Lower leg skin (tissue), 4 donors: ENCODE results near the gene UBXN10. TPM values are rescaled to one million over a fixed set of nuclear protein-coding genes. Genes with fewer than 3 reads are reported as not detected.

Source experiments
- DNase-seq, 2 donors: peaks; one replicate each; pipeline ENCODE4 v3.0.0-alpha.2; 2019; ENCODE audit warnings: low spot score in 2 of 2
- H3K4me3 ChIP-seq: fragments of 200-600 bp; sonication (generic); 2 replicates; pipeline ENCODE4 v1.5.1; 2017; ENCODE audit warnings: mild to moderate bottlenecking, low read depth; ENCODE audit not compliant: poor library complexity, severe bottlenecking
- POLR2A ChIP-seq, 2 donors: fragments of 450-650 bp; IDR thresholded peaks; one replicate each; pipeline ENCODE4 v1.6.1; 2016 to 2017; ENCODE audit warnings: antibody characterized with exemption in 2 of 2, mild to moderate bottlenecking in 1 of 2, moderate library complexity in 1 of 2
- WGBS, 2 donors: methylation state at CpG; one replicate each; pipeline ENCODE4 v1.1.5; 2018; 5-methylcytosine and 5-hydroxymethylcytosine counted together
- intact Hi-C: fragments of 100-400 bp; cut with DNase I; formaldehyde crosslinking; loops from one replicate; pipeline ENCODE4 v1.15.0; 2023; ENCODE audit warnings: low total_unique reads
- total RNA-seq, 4 donors: library from RNA; depleted of rRNA; stranded (reverse); fragments of >200 nt; gene quantifications; one replicate each; pipeline ENCODE4 v1.1.0, GENCODE V29; 2016
- TF ChIP-seq, protein P1 (sequence below), 3 donors: fragments of 450-650 bp; IDR thresholded peaks; one replicate each; pipeline ENCODE4 v1.5.1; 2016; ENCODE audit warnings: antibody characterized with exemption in 3 of 3, mild to moderate bottlenecking in 3 of 3, moderate library complexity in 2 of 3

The UBXN10 gene
- total RNA-seq, 4 donors from 2014 or later, result 0.12 to 0.91 (median 0.81) TPM; not detected in 1

DNA sequence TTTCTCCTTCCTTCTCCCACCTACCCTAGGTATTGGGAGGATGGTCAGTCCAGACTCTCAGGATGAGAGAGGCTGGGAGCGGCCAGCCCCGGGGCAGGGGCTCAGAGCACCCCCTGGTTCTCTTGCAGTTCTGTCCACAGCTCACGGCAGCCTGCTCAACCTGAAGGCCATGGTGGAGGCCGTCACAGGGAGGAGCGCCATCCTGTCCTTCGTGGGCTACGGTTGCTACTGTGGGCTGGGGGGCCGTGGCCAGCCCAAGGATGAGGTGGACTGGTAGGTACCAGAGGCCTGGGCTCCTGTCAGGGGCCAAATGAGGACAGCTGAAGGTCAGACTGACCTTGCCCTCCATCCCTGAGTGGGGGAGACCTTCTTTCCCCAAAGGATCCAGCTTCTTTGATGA, 42.6 kb upstream of the UBXN10 start:
- no peak overlapping the region for H3K4me3 ChIP-seq
- intact Hi-C loops, result no loop called here
- WGBS, 2 donors, result 95 to 97% methylated on average over 4 to 8 of the region's 8 CpGs
- TF ChIP-seq, protein P1, sequence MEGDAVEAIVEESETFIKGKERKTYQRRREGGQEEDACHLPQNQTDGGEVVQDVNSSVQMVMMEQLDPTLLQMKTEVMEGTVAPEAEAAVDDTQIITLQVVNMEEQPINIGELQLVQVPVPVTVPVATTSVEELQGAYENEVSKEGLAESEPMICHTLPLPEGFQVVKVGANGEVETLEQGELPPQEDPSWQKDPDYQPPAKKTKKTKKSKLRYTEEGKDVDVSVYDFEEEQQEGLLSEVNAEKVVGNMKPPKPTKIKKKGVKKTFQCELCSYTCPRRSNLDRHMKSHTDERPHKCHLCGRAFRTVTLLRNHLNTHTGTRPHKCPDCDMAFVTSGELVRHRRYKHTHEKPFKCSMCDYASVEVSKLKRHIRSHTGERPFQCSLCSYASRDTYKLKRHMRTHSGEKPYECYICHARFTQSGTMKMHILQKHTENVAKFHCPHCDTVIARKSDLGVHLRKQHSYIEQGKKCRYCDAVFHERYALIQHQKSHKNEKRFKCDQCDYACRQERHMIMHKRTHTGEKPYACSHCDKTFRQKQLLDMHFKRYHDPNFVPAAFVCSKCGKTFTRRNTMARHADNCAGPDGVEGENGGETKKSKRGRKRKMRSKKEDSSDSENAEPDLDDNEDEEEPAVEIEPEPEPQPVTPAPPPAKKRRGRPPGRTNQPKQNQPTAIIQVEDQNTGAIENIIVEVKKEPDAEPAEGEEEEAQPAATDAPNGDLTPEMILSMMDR (IDR thresholded peaks at IDR 0.05), result no peak
- TF ChIP-seq POLR2A (IDR thresholded peaks at IDR 0.05), result no peak
- no peak for DNase-seq

DNA sequence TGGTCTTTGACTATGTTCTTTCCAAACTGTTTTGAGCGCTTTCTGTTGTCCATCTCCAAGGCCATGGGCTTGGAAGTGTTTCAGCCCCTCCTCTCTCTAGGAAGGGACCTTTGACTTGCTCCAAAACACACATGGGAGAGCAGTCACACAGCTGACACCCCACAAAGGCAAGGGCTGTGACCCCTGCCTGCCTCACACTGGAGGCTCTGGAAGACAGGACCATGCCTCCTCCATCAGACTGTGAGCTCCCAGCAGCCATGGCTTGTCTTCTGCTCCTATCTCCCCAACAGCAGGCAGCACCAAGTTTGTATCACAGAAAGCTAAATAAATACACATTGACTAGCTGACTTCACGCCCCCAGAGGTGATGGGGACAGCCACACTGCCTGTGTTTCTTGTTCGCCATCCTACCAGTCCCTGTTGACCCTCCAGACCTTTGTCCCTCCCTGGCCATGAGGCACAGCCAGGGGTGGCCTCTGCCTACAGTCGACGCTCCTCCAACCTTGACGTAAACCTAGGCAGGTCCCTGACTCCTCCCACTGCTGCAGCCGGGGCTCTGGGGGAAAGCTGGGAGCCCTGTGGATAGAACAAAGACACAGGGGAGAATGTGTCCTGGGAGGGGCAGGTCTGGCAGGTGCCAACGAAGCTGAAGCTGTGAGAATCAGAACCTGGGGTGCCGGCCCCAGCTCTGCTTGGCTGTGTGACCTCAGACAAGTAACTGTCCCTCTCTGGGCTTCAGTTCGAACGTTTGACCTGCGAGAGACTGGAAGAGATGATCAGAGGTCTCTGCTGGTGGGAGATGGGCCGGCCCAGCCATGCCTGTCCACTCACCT, 41.9 kb upstream of the UBXN10 start:
- intact Hi-C loops, result no loop called here
- 68 to 75% methylated on average over 13 of the region's 13 CpGs for WGBS, 2 donors
- TF ChIP-seq, protein P1 (IDR thresholded peaks at IDR 0.05), result no peak
- TF ChIP-seq POLR2A (IDR thresholded peaks at IDR 0.05), result no peak
- DNase-seq, result no peak
- no peak overlapping the region for H3K4me3 ChIP-seq

DNA sequence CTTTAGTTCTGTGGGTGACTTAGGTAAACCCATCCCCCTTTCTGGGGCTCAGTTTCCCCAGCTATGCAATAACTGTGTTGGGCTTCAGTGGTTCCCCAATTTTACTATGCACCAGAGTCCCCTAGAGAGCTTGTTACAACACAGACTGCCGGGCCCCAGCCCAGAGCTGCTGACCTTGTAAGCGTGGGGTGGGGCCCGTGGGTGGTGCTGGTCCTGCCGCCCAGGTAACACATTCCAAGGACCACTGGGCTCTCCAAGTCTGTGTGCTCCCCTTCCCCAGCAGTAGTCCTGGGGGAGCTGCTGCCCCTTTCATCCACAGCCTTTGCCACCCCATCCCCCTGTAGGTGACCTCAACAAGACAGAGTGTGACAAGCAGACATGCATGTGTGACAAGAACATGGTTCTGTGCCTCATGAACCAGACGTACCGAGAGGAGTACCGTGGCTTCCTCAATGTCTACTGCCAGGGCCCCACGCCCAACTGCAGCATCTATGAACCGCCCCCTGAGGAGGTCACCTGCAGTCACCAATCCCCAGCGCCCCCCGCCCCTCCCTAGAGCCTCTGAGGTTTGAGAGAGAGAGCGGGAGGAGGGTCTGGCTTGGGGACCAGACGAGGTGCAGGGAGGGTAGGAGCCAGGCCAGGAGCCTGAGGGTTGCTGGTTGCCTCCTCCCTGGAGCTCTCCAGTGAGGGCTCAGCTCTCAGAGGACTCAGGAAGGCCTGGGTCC, 37.9 kb upstream of the UBXN10 start:
- DNase-seq, result no peak
- TF ChIP-seq, protein P1 (IDR thresholded peaks at IDR 0.05), result no peak
- no peak for TF ChIP-seq POLR2A (IDR thresholded peaks at IDR 0.05)
- no peak overlapping the region for H3K4me3 ChIP-seq
- WGBS, 2 donors, result 65 to 67% methylated on average over 13 of the region's 13 CpGs
- intact Hi-C loops, result loop anchor here (2.0 kb wide), 1 partner anchor 175 kb away; no protein-coding TSS in a partner anchor

DNA sequence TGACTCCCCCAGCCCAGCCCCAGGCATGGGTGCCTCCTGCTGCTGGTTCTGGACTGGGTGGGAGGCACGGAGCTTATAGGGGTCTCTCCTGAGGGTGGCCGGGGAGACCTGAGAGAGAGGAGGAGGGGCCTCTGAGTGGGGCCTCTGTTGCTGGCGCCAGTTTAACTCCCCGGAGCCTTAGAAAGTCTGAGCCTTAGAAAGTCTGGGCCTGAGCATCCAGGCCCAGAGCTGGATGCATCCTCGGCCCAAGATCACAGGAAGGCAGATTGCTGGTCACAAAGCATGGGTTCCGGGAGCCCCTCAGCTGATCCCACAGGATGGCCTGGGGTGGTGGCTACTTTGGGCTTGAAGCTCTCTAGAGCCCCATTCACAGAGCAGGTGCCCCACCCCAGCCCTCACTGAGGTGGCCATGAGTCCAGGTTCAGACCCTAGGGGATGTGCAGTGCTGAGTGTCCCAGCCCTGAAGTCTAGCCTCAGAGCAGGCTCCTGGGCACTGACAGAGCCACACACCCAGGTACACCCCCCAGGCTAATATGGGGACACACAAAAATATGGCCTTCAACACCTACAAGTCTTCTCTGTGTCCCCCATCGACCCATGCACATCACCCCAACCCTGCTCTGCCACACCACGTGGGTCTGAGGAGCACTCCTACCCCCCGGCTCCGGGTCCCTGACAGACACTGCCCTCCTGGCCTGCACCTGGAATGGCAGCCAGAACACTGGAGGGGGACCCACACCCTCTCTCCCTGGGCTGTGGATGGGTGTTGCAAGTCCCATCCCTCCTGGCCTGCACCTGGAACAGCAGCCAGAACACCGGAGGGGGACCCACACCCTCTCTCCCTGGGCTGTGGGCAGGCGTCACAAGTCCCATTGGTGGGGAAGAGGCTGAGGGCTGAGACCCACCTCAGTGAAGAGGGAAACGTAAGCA, 37.1 kb upstream of the UBXN10 start:
- DNase-seq, result no peak
- no peak for TF ChIP-seq POLR2A (IDR thresholded peaks at IDR 0.05)
- TF ChIP-seq, protein P1 (IDR thresholded peaks at IDR 0.05), result no peak
- H3K4me3 ChIP-seq, result no peak overlapping the region
- 89 to 95% methylated on average over 10 to 13 of the region's 13 CpGs for WGBS, 2 donors
- intact Hi-C loops, result loop anchor here (2.0 kb wide), 1 partner anchor 176 kb away; no protein-coding TSS in a partner anchor

DNA sequence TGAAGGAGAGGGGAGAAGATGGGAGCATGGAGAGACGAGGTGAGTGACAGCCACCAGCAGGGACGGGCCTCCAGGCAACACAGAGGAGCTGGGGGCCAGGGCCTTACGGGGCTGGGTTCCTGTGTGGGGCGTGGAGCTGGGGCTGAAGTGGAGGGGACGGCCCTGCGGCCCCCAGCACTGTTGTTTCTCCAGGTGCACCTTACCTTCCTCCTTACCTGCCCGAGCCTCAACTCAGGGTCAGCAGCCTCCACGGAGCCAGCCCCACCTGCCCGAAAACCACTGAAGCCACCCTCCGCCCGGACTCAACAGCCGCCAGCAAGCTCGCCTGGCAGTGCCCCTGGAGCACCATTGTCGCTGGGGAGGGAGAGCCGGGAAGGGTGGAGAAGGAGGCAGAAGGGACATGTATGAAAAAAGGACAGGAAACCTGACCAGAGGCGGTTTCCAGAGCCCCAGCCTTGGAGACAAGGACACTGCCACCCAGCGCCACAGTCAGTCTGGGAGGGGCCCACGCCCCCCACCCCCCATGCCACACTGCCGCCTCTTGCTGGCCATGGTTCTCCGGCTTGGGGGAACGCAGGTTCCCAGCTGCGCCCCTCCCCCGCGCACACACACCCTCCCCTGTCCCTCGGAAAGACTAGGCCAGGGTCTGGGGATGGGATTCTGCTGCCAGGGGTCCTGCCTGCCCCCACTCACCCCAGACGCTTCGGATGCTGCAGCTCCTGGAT, 36.1 kb upstream of the UBXN10 start:
- TF ChIP-seq POLR2A (IDR thresholded peaks at IDR 0.05), result no peak
- TF ChIP-seq, protein P1 (IDR thresholded peaks at IDR 0.05), result no peak
- no peak for DNase-seq
- intact Hi-C loops, result loop anchor here (2.0 to 5.0 kb wide), 3 partner anchors 47 to 232 kb away; no protein-coding TSS in a partner anchor
- WGBS, 2 donors, result 86 to 90% methylated on average over 25 to 27 of the region's 27 CpGs
- H3K4me3 ChIP-seq, result no peak overlapping the region
